Testis (tissue), 2 donors: Measurements from ENCODE around the gene ARFGEF3.

Experiments used
- POLR2A ChIP-seq: fragments of 450-650 bp; IDR thresholded peaks from one replicate; pipeline ENCODE4 v1.6.1; 2017; ENCODE audit warnings: antibody characterized with exemption, mild to moderate bottlenecking, moderate library complexity
- TF ChIP-seq, protein P1 (sequence below), 3 experiments: fragments of 450-650 bp in 2 of 3; fragments of 200-600 bp in 1 of 3; sonication (generic) in 1 of 3; IDR thresholded peaks; one replicate each; pipeline ENCODE4 v1.5.1; 2016 to 2019; ENCODE audit warnings: antibody characterized with exemption in 3 of 3, mild to moderate bottlenecking in 2 of 3, moderate library complexity in 1 of 3

DNA sequence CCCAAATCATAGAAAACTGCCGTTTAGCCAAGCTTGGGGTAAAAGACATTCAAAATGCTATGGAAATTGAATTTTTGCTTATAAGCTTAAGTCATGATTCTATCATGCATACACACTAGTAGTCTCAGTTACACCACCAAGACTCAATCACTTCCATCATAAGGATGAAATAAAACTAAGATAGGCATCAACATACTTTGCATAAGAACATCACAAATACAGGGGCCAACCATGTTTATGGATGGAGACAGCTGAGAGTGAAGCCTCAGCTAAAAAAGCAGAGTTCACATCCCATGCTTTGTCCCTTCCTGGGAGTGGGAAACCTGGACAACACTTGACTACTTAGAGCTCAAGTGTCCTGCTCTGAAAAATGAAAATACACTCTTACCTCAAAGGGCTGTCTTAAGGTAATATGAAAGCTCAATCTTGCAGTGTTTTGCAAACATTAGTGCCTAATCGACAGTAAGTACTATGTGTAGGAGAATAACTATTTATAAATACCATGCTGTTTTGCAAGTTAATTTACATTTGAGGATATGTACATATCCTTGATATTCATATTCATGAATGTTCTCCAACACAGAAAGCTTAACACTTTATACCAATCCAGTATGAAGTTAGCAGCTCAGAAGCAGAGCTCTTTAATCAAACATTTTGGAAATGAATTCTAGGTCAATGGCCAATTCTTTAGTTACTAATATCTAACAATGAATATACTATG, 184.0 kb downstream of the ARFGEF3 start:
- no peak for TF ChIP-seq POLR2A
- TF ChIP-seq, protein P1, sequence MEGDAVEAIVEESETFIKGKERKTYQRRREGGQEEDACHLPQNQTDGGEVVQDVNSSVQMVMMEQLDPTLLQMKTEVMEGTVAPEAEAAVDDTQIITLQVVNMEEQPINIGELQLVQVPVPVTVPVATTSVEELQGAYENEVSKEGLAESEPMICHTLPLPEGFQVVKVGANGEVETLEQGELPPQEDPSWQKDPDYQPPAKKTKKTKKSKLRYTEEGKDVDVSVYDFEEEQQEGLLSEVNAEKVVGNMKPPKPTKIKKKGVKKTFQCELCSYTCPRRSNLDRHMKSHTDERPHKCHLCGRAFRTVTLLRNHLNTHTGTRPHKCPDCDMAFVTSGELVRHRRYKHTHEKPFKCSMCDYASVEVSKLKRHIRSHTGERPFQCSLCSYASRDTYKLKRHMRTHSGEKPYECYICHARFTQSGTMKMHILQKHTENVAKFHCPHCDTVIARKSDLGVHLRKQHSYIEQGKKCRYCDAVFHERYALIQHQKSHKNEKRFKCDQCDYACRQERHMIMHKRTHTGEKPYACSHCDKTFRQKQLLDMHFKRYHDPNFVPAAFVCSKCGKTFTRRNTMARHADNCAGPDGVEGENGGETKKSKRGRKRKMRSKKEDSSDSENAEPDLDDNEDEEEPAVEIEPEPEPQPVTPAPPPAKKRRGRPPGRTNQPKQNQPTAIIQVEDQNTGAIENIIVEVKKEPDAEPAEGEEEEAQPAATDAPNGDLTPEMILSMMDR (IDR thresholded peaks at IDR 0.05): no peak
